Fibroblast of villous mesenchyme (primary cell): ENCODE results near the gene FGF14. TPM values are rescaled to one million over a fixed set of nuclear protein-coding genes. Genes with fewer than 3 reads are reported as not detected.
A peak's percentile ranks its signal among the peaks of the same experiment; 100 is the strongest.

Experiments used
- DNase-seq: peaks from one replicate; pipeline ENCODE4 v3.0.0-alpha.2; 2010; ENCODE audit warnings: low read depth
- H3K4me3 ChIP-seq: 2 replicates; pipeline ENCODE4 v1.5.1; 2011; ENCODE audit warnings: low read depth, mild to moderate bottlenecking, low read length
- total RNA-seq: library from RNA; depleted of rRNA; stranded (reverse); fragments of >200 nt; gene quantifications from 2 replicates; pipeline ENCODE4 v1.2.3, GENCODE V29; 2012
- TF ChIP-seq, protein P1 (sequence below): IDR thresholded peaks from 2 replicates; pipeline ENCODE4 v1.5.1; 2012; ENCODE audit warnings: low read depth, mild to moderate bottlenecking, low read length; ENCODE audit not compliant: insufficient read depth

FGF14 gene
- total RNA-seq, 1 donor = under 0.01 TPM

DNA sequence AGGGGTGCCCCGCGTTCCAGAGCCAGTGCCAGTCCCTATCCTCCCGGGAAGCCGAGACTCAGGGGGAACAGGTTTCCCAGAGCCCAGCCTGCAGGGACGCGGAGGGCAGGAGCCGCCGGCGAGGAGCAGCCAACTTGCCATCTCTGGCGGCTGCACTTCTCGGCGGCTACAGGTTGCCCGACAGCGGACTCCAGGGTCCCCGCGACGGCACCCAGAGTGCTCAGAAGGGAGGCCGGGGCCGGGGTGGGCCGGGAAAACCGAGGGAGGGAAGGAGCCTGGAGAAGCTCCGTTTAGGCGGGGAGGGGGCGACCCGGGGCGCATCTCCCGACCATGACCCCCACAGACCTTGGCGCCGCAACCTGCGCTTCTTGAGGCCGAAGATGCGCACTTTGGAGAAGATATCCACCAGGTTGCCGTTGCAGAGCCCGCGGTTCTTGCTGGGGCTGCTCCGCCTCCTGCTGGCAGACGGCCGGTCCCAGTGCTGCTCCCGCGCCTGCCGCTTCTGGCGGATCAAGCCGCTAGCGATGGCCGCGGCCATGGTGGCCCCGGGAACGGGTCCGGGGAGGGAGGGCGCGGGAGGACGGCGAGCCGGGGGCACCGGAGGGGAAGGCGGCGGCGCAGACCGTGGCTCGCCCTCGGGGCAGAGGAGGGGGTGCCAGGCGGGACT lies 485.6 kb downstream of the FGF14 start:
- peak; percentile 13 for DNase-seq
- no peak overlapping the region for H3K4me3 ChIP-seq
- TF ChIP-seq, protein P1, sequence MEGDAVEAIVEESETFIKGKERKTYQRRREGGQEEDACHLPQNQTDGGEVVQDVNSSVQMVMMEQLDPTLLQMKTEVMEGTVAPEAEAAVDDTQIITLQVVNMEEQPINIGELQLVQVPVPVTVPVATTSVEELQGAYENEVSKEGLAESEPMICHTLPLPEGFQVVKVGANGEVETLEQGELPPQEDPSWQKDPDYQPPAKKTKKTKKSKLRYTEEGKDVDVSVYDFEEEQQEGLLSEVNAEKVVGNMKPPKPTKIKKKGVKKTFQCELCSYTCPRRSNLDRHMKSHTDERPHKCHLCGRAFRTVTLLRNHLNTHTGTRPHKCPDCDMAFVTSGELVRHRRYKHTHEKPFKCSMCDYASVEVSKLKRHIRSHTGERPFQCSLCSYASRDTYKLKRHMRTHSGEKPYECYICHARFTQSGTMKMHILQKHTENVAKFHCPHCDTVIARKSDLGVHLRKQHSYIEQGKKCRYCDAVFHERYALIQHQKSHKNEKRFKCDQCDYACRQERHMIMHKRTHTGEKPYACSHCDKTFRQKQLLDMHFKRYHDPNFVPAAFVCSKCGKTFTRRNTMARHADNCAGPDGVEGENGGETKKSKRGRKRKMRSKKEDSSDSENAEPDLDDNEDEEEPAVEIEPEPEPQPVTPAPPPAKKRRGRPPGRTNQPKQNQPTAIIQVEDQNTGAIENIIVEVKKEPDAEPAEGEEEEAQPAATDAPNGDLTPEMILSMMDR = peak; percentile 29

DNA sequence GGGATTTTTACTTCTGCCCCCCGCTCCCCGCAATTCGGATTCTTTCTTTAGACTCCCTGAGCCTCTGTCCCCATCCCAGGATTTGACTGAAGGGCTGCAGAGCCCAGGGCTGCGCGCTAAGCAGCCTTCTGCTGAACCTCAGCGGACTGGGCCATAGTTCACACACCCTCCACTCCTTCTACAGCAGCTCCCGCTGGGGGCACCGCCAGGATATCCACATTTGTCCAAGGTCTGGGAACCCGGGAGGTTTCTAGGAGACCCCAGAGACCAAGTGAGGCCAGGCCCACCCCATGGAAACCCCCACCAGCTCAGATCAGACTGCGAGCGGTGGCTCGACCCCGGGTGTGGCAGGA lies 486.1 kb downstream of the FGF14 start:
- H3K4me3 ChIP-seq = no peak overlapping the region
- no peak for DNase-seq
- TF ChIP-seq, protein P1 = no peak

DNA sequence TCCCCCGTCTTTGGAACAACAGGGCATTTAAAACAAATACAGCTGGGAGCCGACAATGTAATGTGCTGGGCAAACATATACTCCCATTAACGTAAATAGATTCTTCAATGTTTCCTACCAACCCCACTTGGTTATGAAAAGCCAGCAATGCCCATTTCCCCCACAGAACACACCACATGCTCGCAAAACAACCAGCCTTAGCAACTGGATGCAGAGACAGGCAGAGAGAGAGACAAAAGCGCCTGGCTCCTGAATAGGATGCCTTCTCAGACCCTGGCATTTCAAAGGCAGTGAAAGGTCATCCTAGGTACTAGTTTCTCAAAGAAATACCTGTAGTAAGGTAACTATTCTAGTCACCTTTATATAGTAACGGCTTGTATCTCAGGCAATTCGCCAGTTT lies 486.5 kb downstream of the FGF14 start:
- TF ChIP-seq, protein P1 = no peak
- DNase-seq = no peak
- no peak overlapping the region for H3K4me3 ChIP-seq

DNA sequence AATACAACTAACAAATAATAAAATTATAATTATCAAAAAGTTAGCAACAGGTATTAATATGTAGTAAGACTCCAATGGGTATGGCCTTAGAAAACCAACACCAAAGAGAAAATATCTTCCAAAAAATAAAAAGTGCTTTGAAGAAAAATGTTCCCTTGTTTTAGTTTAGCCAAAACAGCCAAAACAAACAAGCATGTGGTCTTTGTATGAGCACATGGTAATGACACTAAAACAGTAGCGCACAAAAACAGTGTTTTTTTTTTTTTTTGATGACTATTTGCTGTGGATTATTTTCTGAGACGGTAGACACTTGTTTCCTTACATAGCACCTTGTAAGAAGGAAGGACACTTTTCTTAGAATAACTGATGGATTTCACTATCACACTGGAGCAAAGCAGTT lies 490.1 kb downstream of the FGF14 start:
- DNase-seq = no peak

DNA sequence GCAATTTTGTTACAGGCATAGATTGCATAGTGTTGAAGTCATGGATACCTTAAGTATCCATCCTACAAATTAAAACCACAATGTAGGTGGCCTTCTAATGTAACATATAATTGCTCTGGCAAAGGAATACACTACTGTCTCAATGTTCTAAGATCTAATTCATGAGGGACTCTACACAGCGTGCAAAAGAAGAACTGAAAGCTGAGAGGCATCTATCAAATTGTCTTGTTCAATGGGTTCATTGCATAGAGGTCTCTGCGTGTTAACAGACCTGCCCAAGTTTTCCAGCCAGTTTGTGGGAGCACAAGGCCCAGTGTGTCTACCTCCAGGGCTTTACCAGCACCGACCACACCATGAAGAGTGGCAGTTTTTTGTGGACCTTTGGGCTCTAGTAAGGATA lies 498.0 kb downstream of the FGF14 start:
- DNase-seq = no peak
- TF ChIP-seq, protein P1 = no peak
- H3K4me3 ChIP-seq = no peak overlapping the region

More for the DNA sequence above, 490.1 kb downstream of the FGF14 start:
- no peak overlapping the region for H3K4me3 ChIP-seq
- TF ChIP-seq, protein P1 = no peak

DNA sequence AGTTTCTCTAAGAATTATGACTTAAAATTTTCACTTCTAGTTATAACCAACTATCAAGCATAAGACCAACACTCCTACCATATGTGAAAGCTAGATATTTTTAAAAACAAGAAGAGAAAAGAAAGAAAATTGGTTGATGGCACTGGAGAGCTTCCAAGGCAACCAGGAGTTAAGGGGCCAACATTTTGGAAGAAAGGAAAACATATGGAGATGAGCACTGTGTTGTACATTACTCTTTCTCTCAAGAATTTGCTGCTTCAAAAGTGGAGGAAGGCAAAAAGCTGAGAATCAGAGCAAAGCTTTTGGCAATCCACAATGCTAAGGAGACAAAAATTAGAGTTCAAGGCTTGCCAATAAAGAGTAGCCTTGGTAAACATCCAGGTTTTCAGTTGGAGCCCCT lies 503.2 kb downstream of the FGF14 start:
- no peak overlapping the region for H3K4me3 ChIP-seq
- no peak for DNase-seq
- TF ChIP-seq, protein P1 = no peak

DNA sequence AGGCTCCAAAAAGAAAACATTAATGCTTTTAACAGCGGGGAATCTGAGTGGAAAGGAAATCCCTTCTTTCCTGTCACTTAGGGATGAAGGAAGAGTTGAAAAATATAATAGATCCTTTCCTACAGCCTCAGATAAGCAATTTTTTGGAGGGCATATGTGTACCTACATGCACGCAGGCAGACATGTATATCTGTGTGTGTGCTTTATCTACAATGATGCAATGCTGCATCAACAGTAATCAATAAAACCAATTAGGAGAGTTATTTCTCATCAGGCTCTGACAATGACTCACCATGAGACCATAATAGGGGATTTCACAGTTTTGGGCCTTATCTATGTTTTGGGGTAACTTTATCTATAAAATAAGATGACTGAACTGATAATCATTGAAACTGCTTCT lies 505.3 kb downstream of the FGF14 start:
- TF ChIP-seq, protein P1 = no peak
- H3K4me3 ChIP-seq = no peak overlapping the region
- DNase-seq = no peak
